Stromal cell of bone marrow (primary cell): ENCODE measurements around the gene TOMM7.
"Not testable (repeated sequence)": the region's sequence is repeated elsewhere in the genome, so short reads cannot be mapped to it uniquely, and the experiment has no call there.

Experiments used
- DNase-seq: peaks from one replicate; pipeline ENCODE4 v3.0.0-alpha.2; 2012; ENCODE audit warnings: low read depth

The TOMM7 gene

DNA sequence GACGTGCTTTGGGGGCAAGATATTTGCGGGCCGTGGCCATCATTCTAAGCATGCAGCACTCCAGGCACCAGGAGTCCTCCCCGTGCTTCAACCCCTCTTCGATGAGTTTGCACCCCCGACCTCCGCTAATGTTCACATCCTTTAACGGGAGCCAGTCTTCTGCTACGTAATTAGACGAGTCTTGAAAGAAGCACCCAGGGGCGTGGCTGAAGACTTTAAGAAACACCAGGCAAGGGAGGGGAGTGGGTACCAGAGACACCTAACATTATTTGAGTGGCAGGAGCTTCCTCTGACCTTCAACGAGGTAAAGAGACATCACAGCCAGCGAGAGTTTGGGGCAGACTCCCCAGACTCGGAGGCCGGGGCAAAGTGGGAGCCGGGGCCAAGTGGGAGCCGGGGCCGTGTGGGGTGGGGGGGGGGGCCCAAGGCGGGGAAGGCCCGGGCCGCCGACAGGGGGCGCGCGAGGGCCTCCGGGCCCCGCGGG, 31.1 kb upstream of the TOMM7 start:
- DNase-seq = no peak

DNA sequence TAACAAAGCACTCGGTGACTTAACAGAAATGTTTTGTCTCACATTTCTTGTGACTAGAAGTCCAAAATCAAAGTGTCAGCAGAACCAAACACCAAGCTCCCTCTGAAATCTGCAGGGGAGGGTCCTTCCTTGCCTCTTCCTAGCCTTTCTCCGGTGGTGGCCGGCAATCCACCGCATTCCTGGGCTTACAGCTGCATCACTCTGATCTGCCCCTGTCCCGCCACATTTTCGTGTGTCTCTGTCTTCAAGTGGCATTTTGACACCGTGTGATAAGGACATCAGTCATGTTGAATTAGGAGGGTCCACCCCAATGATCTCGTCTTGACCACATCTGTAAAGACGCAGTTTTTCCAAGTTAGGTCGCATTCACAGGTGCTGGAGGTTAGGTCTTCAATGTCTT, 30.5 kb upstream of the TOMM7 start:
- no peak for DNase-seq

DNA sequence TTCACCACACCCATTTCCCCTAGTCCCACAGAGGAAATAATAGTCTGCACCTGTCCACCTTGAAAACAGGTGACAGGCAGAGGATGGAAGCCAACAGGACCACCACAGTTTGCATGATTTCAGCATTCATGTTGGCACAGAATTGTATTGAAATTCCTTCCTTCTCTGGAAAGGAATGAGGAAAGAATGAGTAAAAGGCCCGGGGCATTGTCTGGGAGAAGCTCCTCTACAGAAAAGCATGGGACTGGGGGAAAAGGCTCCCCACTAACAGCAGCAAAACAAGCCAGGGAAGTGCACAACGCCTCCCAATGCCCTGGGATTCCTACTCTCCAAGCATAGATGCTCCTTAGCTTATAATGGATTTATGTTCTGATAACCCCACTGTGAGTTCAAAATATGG, 28.5 kb upstream of the TOMM7 start:
- no peak for DNase-seq

DNA sequence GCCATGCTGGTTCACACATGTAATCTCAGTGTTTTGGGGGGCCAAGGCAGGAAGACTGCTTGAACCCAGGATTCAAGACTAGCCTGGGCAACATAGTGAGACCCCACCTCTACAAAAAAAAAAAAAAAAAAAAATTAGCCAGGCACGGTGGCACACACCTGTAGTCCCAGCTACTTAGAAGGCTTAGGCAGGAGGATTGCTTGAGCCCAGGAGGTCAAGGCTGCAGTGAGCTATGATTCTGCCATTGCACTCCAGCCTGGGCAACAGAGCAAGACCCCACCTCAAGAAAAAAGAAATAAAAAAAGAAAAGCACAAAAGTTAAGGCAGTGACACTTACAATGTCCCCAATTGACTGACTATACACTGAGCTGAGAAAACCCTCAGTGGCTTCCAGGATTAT, 27.7 kb upstream of the TOMM7 start:
- not testable (repeated sequence) for DNase-seq

DNA sequence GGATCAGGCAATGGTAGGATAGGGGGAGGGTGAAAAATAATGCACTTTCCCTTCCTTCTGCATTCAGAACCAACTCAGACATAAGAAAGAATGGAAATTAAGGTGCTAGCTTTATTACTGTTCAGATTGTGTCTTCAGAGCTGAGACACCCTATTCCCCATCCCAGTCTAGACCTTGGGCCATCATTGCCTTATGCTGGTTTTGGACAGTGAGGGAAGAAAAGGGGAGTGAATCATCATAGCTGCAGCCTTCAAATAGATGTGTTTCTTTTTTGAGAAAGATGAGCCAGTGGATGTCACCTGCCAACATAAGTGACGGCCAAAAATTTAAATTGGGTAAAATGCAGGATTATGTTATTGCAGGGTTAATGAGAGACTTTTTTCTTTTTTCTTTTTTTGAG, 27.0 kb upstream of the TOMM7 start:
- DNase-seq = no peak

DNA sequence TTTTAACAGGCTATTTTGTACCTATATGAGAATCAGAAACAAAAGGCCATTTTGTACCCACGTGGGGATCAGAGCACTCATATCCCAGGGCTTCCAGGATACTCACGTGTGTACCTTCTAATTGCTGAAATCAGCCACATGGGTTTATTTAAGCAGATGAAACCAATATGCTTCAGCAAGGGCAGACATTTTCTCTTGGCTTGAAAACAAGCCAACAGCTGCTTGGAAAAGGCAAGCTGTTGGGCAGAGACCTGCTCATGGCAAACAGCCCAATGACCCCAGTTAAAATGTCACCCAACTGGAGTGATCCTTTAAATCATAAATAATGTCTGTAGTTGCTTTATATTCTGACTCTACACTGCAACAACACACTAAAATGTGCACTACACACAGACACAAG, 26.5 kb upstream of the TOMM7 start:
- no peak for DNase-seq

DNA sequence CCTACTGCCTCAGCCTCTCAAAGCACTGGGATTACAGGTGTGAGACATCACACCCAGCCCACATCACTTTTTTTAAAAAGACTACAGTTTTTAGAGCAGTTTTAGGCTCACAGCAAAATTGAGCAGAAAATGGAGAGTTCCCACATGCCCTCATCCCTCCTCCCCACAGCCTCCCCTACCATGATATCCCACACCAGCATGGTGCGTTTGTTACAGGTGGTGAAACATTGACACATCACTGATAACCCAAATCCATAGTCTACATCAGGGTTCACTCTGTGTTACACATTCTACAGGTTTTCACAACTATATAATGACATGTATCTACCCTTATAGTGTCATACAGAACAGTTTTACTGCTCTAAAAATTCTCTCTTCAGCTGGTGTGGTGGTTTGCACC, 24.3 kb upstream of the TOMM7 start:
- no peak for DNase-seq

DNA sequence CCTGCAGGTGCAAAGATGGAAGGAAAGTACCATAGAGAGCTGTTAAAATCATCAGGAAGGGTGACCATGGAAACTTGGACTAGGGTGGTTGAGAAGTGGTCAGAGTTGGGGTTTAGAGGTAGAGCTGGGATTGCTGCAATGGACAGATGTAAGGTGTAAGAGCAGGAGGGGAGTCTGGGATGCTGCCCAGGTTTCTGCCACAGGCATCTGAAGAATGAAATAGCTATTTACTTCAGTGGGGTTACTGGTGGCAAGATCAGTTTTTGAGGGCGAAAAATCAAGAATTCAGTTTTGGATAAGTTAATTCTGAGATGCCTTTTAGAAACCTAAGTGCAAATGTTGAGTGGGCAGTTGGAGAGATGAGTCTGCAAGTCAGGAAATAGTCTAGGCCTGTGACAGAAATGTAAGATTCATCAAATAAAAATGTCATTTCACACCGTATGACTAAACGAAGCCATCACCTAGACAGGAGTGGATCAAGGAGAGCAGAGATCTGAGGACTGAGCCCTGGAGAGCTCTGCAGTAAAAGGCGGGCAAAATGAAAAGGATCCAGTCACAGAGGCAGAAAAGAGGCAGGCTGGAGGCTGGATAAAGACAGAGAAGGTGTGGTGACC, 22.7 kb upstream of the TOMM7 start:
- no peak for DNase-seq

DNA sequence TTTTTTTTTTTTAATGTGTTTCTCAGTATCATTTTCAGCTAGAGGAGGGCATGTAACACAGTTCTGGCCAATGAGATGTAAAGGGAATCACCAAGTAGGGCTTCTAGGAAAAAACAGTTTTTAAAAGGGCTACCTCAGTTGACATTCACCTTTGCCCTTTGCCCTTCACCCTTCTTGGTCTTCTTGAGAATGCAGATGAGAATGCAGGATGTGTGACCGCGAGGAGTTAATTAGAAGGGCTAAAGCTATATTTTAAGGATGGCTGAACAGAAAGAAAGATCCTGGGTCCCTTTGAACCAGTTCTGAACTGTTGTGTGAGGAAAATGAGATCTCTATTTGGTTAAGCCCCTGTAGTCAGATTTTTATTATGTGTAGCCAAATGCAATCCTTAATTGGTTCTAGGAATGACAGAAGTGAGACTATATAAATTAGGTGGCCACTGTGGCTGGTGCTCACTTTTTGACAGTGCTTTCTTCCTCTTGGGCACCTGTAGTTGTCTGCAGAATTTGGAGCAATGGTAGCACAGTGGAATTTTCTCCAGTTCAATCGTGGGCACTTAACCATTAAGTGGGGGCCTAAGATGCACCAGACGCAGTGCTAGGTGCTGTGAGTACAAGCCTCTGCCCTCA, 21.1 kb upstream of the TOMM7 start:
- DNase-seq = no peak

DNA sequence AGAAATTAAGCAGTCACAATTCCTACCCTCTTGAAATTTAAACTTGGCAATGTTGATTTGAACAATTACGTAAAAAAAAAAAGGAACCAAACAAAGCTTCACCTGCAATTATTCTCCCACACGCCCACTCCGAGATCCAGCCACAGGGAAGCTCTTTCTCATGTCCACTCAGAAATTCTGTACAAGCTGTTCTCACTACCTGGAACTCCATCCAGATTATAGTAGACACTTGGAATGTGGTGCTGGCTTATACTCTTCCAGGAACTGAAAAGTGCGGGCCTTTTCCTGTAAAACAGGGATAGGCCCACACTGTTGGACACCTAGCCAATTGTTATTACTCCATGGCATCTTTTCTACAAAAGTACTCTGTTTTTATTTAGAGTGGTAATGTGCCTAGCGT, 20.3 kb upstream of the TOMM7 start:
- no peak for DNase-seq

DNA sequence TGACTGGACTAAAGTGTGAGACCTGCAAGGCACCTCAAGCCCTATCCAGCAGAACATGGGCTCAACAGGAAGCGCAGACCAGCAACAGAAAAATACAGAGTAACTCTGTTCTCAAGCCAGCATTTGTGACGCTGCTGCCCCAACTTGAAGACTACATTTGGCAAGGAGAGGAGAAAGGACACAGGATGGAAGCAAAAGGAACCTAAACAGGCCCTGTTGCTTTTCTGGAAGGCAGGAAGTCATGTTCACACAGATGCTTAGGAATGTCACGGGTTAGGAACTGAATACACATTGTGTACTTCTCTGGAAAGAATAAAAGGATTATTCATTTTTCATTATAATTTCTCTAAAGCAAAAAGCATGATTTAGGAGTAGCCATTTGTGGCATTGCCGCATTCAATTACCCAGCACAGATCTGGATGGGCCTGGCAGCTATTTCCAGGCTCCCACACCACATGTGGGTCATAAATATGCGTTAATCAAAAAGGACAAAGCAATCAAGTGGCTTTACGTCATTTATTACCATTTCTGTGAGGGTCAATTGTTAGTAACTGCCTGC, 19.8 kb upstream of the TOMM7 start:
- no peak for DNase-seq

DNA sequence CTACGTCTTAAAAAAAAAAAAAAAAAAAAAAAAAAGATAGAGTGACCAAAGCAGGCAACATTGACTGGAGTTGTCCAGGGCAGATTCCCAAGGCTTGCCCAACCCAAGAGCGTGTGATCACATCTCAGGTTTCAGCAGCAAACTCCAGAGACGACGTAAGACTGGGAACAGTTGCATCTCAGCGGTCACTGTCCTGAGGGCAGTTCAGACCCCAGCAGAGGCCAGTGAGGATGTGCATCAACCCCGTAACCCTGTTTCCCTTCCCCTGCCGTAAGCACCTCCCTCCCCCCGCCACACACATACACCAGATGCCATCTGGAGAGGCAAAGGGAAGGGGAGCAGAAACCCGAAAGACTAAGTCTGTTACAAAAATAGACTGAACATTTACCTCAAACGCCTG, 19.3 kb upstream of the TOMM7 start:
- peak; percentile 49 for DNase-seq

DNA sequence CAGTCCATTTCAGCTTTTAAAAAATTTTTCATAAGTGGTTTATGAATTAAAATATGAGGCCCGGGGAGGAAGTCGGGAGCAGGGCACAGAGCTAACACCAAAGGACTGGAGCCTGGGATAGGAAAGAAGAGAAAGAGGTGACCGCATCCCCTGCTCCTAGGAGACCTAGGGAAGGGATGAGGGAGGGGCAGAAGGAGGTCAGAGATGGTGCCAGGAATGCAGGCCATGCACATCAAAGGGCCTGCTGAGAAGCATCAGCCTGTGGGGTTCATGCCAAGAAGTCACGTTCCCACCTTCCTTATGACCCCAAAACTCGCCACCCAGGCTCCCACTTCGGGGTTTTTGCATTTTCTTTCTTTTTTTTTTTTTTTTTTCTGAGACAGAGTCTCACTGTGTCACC, 14.7 kb upstream of the TOMM7 start:
- DNase-seq = no peak

DNA sequence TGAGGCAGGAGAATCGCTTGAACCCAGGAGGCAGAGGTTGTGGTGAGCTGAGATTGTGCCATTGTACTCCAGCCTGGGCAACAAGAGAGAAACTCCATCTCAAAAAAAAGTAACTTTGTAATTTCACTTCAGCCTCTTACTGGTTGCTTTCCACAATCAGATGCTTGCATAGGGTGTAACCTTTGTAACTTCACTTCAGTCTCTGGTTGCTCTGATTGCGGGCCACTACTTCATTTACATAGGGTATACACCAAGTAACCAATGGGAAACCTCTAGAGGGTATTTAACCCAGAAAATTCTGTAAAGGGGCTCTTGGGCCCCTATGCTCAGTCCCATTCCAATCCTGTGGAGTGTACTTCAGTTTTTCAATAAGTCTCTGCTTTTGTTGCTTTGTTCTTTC, 13.9 kb upstream of the TOMM7 start:
- DNase-seq = not testable (repeated sequence)

DNA sequence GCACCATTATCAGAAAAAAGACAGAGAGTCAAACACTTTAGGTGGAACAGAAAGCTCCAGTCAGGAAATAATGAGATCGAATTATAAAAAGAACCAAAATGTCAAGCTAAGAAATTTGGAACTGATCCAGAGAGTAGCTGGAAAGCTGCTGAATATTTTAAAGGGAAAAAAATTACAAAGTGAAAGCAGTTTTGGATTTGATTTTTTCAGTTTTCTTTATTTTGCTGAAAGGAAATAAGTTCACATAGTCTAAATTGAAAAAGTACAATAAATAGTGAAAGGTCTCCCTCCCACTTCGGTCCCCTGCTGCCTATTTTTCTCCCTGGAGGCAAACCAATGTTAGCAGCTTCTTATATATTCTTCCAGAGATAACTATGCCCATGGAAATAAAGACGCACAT, 11.3 kb upstream of the TOMM7 start:
- no peak for DNase-seq

DNA sequence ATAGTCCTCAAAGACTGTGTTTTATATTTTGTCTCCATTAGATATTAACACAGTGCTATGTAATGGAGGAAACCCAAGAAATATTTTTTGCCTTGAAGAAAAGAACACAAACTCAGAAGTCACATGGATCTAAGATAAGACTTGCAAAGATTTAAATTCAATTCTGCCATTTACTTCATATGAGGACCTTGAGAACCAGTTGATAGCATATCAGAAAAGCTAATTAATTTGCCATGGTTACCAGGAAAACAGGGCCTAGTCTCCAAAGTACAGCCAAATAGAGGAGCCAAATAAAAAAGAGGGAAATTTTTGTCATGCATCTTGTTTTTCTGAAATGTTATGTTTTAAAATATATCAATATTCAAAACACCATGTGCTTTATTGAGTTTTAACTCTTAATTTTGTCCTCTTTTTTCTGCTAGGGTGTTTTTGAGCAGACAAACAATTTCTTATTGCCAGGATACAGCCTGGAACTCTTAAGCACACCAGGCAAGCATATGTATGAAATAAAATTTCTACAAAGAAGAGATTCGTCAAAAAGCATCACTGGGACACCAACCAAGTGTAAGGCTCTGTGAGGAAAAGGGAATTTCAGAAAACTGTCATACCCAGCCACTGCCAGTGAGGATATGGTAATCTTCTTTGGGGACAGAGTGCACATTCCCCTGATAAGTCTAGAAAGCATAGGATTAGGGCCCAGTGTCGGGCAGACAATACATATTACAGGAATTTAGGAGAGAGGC, 10.6 kb upstream of the TOMM7 start:
- no peak for DNase-seq

DNA sequence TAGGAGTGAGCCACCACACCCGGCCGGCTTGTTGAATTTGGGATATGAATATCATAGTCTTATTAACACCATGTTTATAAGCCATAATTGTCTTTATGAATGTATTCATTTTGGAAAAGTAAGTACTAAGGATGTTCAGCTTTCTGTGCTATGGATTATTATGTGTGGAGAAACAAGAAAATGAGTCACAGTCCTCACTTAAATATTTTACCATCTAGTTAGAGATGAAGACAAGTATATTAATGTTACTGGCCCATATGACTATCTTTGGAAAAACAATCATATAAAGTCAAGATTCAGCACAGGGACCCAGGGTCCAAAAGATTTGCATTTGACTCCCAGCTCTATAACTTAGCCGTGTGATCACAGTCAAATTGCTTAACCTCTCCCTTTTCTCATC, 9.8 kb upstream of the TOMM7 start:
- DNase-seq = no peak

DNA sequence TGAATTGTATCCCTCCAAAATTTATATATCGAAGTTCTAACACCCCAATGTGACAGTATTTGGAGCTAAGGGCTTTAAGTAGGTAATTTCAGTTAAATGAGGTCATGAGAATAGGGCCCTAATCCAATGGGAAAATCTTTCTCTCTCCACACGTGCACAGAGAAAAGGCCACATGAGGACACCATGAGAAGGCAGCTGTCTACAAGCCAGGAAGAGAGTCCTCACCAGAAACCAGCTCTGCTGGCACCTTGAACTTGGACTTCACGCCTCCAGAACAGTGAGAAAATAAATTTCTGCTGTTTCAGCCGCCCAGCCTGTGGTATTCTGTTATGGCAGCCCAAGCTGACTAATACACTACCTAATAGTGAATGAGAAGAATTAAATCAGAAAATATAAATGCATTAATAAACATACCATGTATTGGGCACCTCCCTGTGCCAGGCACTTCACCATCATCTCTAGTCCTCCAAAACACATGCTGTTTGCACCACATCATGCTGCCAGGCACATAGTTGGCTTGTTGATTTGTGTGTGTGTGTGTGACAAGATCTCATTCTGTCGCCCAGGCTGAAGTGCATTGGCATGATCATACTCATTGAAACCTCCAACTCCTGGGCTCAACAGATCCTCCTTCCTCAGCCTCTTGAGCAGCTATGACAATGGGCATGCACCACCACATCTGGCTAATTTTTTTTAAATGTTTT, 9.1 kb upstream of the TOMM7 start:
- DNase-seq = no peak

DNA sequence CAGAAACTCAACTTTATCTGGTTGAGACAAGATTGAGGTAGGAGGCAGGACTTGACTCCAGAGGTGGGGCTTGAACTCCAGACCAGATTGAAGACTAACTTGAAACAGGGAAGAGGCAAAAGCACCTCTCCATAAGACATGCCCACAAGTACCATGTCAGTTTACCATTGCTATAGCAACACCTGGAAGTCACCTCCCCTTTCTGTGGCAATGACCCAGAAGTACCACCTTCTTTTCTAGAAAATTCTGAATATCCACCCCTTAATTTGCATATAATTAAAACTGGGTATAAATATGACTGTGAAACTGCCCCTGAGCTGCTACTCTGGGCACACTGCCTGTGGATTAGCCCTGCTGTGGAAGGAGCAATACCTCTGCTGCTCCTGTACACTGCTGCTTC, 4.9 kb upstream of the TOMM7 start:
- DNase-seq = no peak

DNA sequence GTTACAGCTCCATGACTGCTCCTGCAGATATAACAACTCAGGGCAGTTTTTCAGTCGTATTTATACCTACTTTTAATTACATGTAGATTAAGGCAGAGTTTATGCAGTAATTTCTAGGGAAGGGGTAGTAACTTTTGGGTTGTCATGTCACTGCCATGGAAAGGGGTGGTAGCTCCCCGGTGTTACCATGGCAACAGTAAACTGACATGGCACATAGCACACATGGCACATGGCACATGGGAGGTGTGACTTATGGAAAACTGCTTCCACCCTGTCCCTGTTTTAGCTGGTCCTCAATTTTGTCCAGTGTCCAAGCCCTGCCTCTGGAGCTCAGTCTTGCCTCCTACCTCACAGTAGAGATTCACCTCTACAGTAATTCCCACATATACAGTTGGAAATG, 3.9 kb upstream of the TOMM7 start:
- DNase-seq = no peak

DNA sequence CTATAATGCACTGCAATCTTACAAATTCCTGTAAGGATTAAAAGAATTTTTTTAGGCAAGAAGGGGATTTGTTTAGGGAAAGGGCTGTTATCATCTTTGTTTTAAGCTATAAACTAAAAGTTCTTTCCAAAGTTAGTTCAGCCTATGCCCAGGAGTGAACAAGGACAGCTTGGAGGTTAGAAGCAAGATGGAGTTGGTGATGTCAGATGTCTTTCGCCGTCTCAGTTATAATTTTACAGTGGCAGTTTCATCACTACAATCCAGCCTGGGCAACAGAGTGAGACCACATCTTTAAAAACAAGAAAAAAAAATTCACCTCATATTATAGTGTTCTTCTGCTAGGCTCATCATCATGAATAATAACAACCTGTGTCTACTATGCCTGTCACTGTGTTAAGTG, 2.1 kb upstream of the TOMM7 start:
- no peak for DNase-seq

DNA sequence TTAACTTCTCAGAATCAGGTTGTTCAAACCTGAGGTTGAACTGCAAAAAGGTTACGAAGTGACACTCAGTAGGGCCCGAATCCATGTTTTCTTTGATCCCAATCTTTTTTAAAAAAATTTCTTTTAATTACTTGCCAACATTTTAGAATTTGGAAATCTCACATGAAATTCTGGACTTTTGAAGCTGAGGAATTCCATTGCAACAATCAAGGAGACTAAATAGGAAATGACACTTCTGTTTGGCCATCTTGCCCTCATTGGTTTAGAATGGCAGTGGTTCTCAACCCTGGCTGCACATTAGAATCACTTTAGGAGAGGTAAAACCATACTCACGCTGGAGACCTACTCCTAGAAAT, 471 bp upstream of the TOMM7 start:
- DNase-seq = no peak
